ENCODE data around the gene DFFA.
"Not testable (repeated sequence)": the region's sequence is repeated elsewhere in the genome, so short reads cannot be mapped to it uniquely, and the experiment has no call there.

The DFFA gene

DNA sequence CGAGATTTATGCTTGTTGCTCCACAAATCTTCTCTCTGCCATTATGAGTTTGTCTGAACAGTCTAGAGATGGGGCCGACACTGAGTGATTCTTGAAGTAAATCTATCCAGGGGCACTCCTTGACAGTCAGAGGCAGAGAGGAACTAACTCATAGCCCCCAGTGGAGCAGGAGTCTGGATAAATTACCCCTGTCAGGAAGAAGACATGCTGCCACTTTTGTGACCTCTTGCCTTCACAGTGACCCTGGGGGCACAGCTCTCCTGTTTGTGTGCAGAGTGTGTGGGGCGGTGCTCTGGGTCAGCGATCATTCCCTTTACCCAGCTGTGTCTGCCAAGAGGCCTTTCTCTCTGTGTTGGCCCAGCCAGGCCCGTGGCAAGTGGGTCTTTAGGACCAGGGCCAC is 31.9 kb upstream of the DFFA start:
- DNase-seq, result no peak

DNA sequence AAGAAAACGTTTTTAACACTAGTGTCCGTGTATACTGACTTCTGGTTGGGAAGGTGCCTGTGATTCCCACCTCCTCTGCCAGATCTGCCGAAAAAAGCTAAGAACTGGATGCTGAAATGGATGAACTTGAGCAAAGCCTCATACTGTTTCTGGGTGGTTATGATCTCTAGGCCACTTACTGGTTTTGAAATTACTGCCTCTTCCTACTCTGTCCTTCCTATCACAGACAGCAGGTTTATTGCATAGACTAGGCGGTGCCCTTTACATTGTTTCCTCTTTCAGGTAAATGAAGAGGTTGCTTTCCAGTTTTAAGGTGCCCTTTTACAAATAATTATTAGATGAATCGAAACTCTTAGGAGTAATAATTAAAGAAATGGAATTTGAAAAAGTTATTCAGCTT is 29.9 kb upstream of the DFFA start:
- no peak for DNase-seq

DNA sequence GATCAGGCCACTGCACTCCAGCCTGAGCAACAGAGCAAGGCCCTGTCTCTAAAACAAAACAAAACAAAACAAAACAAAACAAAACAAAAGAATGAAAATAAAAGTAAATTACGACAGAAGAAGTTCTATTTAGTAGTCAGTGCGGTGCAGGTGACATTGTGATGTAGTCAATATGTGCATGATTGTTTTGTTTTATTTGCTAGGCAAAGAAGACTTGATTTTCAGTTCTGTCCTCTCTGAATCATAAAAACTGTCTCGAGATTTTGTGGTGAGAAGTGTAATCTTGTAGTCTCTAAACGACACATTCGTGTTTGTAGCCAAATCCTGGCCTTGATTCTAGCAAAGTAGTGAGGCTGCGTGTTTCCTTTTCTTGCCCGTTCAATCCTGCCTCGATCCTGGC is 25.9 kb upstream of the DFFA start:
- DNase-seq, result no peak

DNA sequence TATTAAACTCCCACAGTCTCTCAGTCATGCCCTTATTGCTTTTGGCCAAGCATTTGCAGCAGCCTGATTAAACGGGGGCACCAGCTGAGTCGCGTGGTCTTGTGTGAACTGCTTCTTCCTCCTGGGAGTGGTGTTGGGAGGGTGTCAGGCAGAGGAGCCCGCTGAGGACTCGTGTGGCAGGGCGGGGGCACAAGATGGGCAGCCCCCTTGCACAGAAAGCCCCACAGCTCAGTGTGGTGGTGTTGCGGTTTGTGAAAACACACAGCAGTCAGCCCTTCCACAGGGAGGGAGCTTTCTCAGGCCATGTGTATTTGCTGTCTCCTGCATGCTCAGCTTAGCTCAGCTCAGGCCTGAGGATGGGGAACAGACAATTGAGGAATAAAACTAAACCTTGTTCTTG is 24.8 kb upstream of the DFFA start:
- DNase-seq, result no peak

DNA sequence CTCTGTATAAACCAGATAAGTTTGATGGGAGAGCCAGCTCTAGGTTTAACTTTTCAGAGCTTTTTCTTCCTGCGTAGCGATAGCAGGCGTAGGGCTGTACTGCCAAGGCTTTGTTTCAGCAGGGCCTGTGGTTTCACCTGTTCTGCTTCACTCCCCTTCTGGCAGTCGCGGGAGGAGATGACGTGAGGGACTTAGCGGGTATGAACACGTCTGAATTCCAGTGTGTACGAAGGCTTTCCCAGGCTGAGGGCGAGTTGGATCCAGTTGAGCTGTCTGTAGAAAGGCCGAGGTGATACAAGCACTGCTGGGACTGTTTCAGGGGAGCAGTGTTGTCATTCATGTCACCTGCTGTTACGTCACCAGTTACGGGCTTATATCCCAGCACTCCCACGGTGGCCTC is 23.6 kb upstream of the DFFA start:
- no peak for DNase-seq

DNA sequence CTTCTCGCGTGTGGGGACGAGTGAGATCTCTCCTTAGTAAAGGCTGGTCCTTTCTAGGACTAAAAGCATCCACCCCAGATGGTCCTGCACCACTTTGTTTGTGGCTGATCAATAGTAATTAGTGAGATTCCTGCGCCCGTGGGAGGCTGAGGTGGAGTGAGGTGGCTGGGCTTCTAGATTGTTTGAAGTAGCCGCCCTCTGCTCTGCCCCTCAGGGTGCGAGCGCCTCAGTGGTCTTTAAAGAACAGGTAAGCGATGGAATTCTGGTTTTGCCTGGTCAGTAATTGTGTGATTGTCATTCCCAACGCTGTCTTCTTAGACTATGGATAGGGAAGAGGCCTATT is 23.1 kb upstream of the DFFA start:
- DNase-seq, result no peak

DNA sequence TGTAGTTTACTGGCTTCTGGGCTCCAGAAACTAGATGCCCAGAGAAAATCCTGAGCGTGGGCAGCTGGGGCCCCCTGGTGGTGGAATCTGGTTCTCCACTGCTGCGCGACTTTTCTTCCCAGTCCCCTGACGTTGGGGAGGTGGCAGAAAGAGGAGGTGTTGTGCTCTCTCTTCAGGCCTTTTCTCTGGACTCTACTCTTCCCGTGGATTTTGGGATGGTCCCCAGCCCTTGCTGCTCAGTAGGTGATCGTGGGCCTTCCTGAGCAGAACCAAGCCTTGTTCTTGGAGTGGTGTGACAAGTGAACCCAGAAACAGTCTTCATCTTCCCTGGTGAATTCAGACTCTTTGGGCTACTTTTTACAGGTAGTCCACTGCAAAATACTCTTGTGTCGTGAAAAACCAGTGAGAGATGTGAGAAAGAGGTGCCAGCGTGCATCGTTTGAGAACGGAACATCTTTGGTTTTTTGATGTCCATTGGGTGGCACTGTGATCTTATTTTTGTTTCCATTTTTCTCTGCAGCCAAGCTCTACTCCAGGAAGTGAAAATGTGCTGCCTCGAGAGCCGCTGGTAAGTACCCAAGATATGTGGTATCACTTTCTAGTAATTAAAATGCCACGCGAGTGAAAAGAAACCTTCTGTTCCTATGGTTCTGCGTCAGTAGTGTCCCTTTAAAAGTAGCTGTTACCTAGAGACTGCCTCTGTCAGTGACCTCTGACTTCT is 22.6 kb upstream of the DFFA start:
- DNase-seq, result peak; percentile 68

DNA sequence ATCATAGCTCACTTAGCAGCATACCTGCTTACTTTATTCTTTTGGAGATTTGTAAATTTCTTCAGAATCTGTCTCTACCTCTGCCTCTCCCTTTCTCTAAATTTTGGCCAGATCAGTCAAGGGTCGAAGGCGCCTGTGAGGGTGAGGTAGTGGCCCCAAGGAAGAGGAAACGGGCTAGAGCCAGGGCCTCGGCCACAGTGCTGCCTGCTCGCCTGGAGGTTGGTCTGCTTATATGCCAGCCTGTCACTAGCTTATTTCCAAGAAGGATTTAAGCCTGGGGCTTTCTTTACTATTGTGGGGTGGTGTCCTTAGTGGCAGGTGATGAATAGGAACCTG is 22.1 kb upstream of the DFFA start:
- DNase-seq, result no peak

DNA sequence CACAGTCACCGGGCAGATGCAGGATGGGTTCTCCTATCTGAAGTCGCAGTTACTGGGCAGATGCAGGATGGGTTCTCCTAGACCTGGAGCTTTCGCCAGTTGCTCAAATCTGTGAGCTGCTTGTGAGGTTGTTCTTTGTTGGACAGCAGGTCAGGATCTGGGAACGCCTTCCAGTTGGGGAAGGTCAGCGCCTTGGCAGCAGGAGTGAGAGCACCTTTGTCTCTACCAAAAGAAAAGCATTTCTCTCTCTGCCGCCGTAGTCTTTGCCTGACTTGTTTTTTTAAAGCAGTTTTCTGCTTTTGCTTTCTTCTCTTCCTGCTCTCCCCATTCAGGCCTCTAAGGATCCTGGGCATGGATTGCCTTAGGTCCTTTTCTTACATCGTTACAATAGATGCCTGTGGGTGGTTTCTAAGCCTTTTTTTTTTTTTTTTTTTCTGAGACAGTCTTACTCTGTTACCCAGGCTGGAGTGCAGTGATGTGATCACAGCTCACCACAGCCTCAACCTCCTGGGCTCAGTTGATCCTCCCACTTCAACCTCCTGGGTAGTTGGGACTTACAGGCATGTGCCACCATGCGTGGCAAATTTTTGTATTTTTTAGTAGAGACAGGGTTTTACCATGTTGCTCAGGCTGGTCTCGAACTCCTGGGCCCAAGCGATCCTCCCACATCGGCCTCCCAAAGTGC is 18.1 kb upstream of the DFFA start:
- peak; percentile 22 for DNase-seq

DNA sequence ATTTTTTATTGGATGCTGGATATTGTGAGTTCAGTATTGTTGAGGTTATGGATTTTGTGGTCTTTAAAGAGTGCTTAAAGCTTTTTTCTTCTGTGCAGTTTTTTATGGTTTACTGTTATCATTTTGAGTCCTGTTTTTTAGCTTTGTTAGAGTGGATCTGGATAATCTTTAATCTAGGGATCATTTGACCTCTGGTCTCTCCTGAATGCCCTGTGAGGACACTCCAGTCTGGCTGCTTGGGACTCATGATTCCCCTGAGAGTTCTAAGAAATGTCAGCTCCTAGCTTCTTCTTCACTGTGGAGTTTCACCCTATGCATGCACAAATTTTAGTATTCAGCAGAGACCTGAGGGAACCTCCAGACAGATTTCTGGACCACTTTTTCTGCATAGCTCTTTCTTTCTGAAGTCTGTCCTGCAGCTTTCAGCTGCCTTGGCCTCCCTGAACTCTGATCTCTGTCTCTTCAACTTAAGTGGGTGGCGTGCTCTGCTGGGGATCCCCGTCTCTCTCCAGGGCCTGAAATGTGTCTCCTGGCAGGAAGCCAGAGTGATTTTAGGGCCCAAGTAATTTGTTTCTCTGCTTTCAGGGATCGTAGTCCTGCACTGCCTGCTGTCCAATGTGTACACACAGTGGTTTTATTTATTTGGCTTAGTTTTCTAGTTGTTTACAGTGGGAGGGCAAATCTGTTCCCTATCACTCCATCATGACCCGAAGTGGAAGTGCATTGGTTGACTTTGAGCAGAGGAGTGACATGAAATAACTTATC is 17.1 kb upstream of the DFFA start:
- peak; percentile 74 for DNase-seq

DNA sequence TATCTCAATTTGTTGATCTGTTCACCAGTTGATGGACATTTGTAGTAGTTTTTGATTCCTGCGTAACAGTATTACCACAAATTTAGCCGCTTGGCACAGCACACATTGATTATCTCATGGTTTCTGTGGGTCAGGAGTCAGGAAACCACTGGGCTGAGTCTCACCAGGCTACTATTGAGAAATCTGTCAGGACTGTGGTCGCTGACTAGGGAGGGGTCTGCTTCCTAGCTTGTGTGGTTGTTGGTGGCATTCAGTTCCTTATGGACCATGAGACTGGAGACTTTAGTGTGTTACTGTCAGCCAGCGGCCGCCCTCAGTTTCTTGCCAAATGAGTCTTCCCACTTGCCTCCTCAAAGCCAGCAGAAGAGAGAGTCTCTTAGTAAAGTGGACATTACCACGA is 12.2 kb upstream of the DFFA start:
- DNase-seq, result no peak

DNA sequence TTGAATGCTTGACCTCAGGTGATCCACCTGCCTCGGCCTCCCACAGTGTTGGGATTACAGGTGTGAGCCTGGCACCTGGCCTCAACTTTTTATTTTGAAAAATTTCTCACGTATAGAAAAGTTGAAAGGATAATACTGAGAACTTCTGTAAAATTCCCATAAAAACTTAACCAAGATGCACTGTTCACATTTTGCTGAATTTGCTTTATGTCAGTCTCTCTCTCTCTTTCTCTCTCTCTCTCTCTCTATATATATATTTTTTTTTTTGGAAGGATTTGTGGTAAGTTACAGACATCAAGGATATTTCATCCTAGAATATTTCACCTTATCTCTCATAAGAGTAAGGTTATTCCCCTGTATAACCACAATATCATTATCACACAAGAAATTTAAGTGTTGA is 8.3 kb upstream of the DFFA start:
- DNase-seq, result no peak

DNA sequence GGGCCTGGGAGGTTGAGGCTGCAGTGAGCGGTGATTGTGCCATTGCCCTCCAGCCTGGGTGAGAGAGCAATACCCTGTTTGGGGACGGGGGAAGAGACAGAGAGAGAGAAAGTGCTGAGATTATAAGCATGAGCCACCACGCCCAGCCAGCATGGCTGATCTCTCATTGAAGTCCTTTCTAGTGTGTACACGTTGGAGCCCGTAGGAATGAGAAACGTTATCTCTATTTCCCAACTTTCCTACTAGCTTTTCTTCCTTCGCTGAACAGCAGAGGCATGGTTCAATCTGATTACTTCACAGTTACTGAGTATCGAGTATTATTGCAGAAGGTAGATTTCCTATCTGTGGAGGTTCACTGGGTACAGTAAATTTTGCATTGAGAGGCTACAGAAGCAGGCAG is 7.0 kb upstream of the DFFA start:
- no peak for DNase-seq

DNA sequence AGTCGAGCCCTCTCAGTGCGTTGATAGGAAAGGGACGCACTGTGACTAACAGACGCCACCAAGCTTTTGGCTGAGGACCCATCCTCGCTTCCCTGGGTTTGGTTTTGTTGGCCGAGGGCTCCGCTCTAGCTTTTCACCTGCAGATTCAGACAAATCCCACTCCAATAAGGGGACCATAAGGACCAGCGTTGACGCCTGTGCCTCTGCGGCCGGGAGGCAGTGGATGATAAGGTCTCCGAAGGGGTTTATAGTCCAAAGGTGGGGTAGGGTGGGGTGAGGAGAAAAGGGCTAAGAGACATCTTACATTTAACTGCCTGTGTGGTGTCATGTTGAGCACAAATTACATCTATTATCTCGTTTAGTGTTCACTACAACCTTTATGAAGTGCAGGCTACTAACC is 3.2 kb upstream of the DFFA start:
- no peak for DNase-seq

DNA sequence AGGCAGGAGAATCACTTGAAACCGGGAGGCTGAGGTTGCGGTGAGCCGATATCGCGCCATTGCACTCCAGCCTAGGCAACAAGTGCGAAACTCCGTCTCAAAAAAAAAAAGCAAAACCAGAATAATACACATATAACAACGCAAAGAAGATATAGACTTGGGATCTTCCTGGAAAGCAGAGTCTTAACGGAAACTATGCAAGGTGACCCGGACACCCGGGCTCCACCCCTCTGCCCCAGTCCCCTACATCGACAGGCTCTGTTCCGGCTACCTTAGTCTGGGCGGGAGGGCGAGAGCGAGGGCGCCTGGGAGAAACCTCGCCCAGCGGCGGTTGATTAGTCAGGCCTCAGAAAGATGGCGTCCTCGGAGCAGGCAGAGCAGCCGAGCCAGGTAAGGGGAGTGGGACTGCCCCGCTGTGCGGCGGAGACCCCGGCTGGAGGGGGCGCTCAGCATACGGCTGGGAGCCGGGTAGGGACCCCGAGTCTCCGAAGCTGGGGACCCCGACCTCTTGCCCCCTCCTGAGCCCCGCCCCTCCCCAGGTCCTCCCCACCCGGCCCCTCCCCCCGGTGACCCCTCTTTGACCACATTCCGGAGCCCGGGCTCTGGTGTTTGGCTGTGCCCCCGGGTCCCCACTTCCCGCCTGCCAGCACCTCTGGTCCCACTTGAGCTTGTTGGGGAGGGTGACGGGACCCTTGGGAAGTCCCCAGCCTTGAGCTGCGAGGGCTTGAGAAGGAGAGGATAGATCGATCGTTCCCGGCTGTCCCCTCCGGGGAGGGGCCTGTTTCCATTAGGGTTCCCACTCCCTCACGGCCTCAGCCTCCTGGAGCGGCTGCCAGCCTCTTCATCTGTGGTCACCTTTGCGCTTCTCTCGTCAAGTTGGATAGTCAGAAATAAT is 2.5 kb upstream of the DFFA start, which contains the start of gene PEX14:
PEX14 (plus strand) TSS at position 338 of the 895 bp plus-strand sequence; CDS start at position 355, 17 bp downstream.
- DNase-seq, result peak; percentile 89

DNA sequence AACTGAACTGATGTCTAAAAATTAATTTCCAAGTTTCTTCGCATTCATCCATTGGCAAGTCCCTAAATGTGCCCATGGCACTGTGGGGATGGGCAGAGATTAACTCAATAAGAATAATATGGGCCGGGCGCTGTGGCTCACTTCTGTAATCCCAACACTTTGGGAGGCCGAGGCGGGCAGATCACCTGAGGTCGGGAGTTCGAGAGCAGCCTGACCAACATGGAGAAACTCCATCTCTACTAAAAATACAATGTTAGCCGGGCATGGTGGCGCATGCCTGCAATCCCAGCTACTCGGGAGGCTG is 1.9 kb upstream of the DFFA start:
- not testable (repeated sequence) for DNase-seq

DNA sequence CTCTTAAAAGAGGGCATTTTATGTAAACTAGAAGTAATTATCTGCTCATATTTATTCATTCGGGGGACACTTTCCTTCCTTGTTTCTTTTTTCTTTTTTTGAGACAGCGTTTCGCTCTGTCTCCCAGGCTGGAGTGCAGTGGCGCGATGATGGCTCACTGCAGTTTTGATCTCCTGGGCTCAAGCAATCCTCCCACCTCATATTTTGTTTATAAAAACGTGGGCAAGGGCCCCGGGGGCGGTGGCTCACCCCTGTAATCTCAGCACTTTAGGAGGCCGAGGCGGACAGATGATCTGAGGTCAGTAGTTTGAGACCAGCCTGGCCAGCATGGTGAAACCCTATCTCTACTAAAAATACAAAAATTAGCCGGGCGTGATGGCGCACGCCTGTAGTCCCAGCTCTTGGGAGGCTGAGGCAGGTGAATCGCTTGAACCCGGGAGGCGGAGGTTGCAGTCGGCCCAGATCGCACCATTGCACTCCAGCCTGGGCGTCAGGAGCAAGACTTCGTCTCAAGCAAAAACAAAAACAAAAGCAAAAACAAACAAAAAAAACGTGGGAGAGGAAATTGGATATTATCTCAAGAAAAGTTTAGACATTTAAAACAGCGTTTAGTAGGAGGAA is 926 bp upstream of the DFFA start:
- no peak for DNase-seq

DNA sequence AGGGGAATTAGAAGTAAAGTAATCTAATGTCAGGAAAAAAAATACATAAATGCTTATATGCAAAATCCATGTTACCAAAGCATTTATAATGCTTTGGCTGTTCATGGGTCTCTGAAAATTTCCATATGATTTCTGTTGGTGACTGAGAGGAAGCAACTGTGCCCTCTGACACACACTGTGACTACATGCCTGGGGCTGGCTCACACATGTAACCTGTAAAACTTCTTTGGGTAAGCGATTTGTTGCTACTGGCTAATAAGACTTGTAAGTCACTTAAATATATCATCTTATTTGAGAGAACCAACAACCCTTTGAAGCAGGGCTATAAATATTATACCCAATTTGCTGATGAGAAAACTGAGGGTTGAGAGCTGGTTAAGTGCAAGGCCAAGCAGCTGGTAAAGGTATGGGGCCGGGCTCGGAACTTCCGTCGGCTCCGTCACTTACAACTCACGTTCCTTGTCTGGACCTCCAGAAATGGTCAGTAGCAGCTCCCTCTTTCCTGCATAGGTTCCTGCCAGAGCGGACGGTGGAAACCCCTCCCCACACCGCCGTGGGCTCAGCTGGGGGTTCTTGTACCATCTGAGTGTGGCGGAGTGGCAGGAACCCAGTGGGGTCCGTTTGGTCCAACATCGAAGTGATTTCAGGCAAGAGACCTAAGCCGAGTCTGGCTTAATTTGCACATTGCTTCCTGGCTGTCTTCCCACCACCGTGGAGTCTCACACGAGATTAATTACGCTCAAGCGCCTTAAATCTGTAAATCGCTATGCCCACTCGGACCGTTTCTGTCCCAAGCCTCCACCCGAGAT is 714 bp downstream of the DFFA start:
- DNase-seq, result peak; percentile 42

DNA sequence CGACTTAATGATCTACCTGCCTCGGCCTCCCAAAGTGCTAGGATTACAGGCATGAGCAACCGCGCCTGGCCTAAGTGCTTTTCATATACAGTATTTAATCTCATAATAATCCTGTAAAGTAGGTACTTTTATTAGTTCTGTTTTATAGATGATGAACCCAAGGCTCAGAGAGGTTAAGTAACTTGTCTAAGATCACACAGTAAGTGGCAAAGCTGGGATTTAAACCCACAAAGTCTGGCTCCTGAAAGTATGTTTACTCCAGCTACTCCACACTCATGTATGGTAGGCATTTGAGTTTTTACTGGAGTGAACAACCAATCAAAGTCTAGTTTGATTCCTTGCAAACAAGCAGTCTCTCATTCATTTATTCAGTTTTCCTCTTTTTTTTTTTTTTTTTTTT is 2.3 kb downstream of the DFFA start:
- DNase-seq, result no peak

DNA sequence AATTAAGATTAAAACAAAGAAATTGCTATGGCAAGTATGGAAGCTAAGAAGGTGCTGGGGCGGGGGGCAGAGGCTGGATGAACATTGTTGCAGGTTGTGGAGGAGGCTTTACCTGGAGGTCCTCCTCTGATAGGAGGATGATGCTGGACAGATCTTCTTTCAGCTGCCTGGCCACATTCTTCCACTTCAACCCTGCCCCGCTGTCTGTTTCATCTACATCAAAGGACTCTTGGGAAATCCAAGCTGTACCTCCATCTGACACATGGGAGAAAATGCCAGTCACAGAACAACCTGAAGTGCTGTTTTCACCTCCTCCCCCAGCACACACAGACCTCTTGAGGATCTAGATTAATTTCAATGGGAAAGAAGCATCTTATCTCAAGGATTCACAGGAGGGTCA is 5.3 kb downstream of the DFFA start:
- no peak for DNase-seq

DNA sequence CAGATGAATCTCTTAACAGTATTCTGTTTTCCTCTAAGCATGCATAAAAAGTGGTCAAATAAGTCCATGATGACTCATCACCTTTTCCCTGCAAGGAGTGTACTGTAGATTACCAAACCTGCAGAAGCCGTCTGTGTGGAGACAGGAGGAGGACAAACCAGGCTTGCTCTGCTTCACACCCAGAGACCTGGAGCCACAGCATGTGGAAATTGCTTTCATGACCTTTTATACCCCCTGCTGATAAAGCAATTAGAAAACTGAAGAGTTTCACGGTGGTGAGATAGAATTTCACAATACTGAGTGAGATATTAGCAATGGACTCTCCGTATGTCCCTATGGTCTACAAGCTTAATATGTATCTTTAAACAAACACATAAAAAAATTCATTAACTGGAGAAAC is 13.1 kb downstream of the DFFA start:
- DNase-seq, result peak; percentile 71

DNA sequence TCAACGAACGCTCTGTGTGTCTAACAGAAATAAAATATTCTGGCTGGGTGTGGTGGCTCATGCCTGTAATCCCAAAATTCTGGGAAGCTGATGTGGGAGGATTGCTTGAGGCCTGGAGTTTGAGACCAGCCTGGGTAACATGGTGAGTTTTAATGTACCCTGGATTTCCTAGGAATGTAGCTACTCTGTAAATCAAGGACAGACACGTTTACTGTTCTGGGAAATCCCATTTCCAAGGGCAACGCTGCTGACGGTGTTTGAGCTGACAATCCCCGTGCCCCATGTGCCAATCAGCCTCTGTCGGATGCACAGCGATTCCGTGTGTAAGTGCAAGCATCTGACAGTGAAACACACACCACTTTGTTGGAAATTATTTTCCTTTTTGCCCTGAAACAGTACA is 14.5 kb downstream of the DFFA start:
- DNase-seq, result peak; percentile 10

Measured in NCI-H69 (cell line).